CD14-positive monocyte (primary cell): ENCODE results near the gene PHC2. TPM values are rescaled to one million over a fixed set of nuclear protein-coding genes. Genes with fewer than 3 reads are reported as not detected.

Experiments
- DNase-seq, 3 donors: peaks; one replicate each; pipeline ENCODE4 v3.0.0-alpha.2; 2011 to 2022
- H2AFZ ChIP-seq: 2 replicates; pipeline ENCODE4 v1.6.0; 2012; ENCODE audit warnings: mild to moderate bottlenecking, low read depth, low read length, inconsistent platforms; ENCODE audit not compliant: insufficient read depth, poor library complexity, severe bottlenecking
- H3K27ac ChIP-seq, 2 donors: 1 replicate in 1 of 2; 2 replicates in 1 of 2; pipeline ENCODE4 v1.5.1; 2012 to 2013; ENCODE audit warnings: low read length in 2 of 2, control low read depth in 1 of 2, inconsistent platforms in 1 of 2, low read depth in 1 of 2, mild to moderate bottlenecking in 1 of 2
- H3K27me3 ChIP-seq, 2 donors: one replicate each; pipeline versions ENCODE4 v1.6.0 to v1.6.1; 2011 to 2013; ENCODE audit warnings: low read length in 2 of 2; ENCODE audit not compliant: control insufficient read depth in 2 of 2, insufficient read depth in 2 of 2
- H3K36me3 ChIP-seq, 2 donors: replicated peaks in 1 of 2; 1 replicate in 1 of 2; 2 replicates in 1 of 2; pipeline versions ENCODE4 v1.5.1 to v1.6.1; 2012 to 2013; ENCODE audit warnings: low read length in 2 of 2, control low read depth in 1 of 2, inconsistent platforms in 1 of 2, mild to moderate bottlenecking in 1 of 2; ENCODE audit not compliant: insufficient read depth in 2 of 2, control insufficient read depth in 1 of 2
- H3K4me1 ChIP-seq, 2 donors: 1 replicate in 1 of 2; 2 replicates in 1 of 2; pipeline versions ENCODE4 v1.5.1 to v1.6.1; 2012 to 2013; ENCODE audit warnings: low read length in 2 of 2, control low read depth in 1 of 2, inconsistent platforms in 1 of 2, mild to moderate bottlenecking in 1 of 2, moderate library complexity in 1 of 2; ENCODE audit not compliant: insufficient read depth in 2 of 2, control insufficient read depth in 1 of 2
- H3K4me2 ChIP-seq: replicated peaks from 2 replicates; pipeline ENCODE3; 2012; ENCODE audit warnings: low read length, moderate library complexity, mild to moderate bottlenecking; ENCODE audit not compliant: poor library complexity, severe bottlenecking; ENCODE audit errors: extremely low read depth
- H3K4me3 ChIP-seq, 3 experiments: fragments of 200-600 bp in 1 of 3; sonication (generic) in 1 of 3; replicated peaks in 1 of 3; 1 replicate in 2 of 3; 2 replicates in 1 of 3; pipeline ENCODE4 v1.5.1; 2011 to 2013; ENCODE audit warnings: low read length in 3 of 3, mild to moderate bottlenecking in 3 of 3, control low read depth in 2 of 3, low read depth in 2 of 3, inconsistent platforms in 1 of 3, moderate library complexity in 1 of 3
- H3K79me2 ChIP-seq: 2 replicates; pipeline ENCODE4 v1.6.0; 2012; ENCODE audit warnings: mild to moderate bottlenecking, control low read depth, inconsistent platforms, low read length, moderate library complexity; ENCODE audit not compliant: insufficient read depth
- H3K9ac ChIP-seq: 2 replicates; pipeline ENCODE4 v1.6.0; 2017; ENCODE audit warnings: low read length, mild to moderate bottlenecking; ENCODE audit not compliant: insufficient read depth, poor library complexity, severe bottlenecking
- H3K9me3 ChIP-seq, 2 donors: replicated peaks in 1 of 2; 1 replicate in 1 of 2; 2 replicates in 1 of 2; pipeline versions ENCODE4 v1.5.1 to v1.6.1; 2012 to 2013; ENCODE audit warnings: low read length in 2 of 2, control low read depth in 1 of 2; ENCODE audit not compliant: control insufficient read depth in 1 of 2, insufficient read depth in 1 of 2
- H4K20me1 ChIP-seq: 2 replicates; pipeline ENCODE4 v1.6.0; 2012; ENCODE audit warnings: mild to moderate bottlenecking, low read length, control low read depth, moderate library complexity; ENCODE audit not compliant: insufficient read depth
- H3K27ac Mint-ChIP-seq, 7 donors: one replicate each; pipeline ENCODE4 v1.8.0; 2020; ENCODE audit warnings: mild to moderate bottlenecking in 7 of 7, mixed read lengths in 7 of 7, moderate library complexity in 6 of 7, inconsistent platforms in 2 of 7
- H3K27me3 Mint-ChIP-seq, 3 donors: one replicate each; pipeline ENCODE4 v1.8.0; 2021 to 2022; ENCODE audit warnings: low read depth in 3 of 3, mild to moderate bottlenecking in 3 of 3, mixed read lengths in 3 of 3, moderate library complexity in 3 of 3, inconsistent platforms in 1 of 3
- H3K36me3 Mint-ChIP-seq, 2 donors: one replicate each; pipeline ENCODE4 v1.8.0; 2020; ENCODE audit warnings: mixed read lengths in 2 of 2, inconsistent platforms in 1 of 2, mild to moderate bottlenecking in 1 of 2
- H3K4me1 Mint-ChIP-seq: one replicate; pipeline ENCODE4 v1.8.0; 2020; ENCODE audit warnings: mild to moderate bottlenecking, mixed read lengths
- H3K4me3 Mint-ChIP-seq, 2 donors: one replicate each; pipeline ENCODE4 v1.8.0; 2020; ENCODE audit warnings: mild to moderate bottlenecking in 2 of 2, mixed read lengths in 2 of 2, moderate library complexity in 1 of 2
- H3K9me3 Mint-ChIP-seq, 7 donors: one replicate each; pipeline ENCODE4 v1.8.0; 2020 to 2022; ENCODE audit warnings: mixed read lengths in 7 of 7, mild to moderate bottlenecking in 6 of 7, moderate library complexity in 6 of 7, inconsistent platforms in 2 of 7
- WGBS: methylation state at CpG from one replicate; pipeline ENCODE4 v1.1.5; 2013; ENCODE audit warnings: missing lambda C conversion rate; ENCODE audit not compliant: insufficient coverage; 5-methylcytosine and 5-hydroxymethylcytosine counted together
- intact Hi-C, 2 donors: fragments of 100-400 bp; cut with micrococcal nuclease; formaldehyde crosslinking; loops; one replicate each; pipeline versions ENCODE4 v1.15.0 to v1.15.1; 2023
- polyA plus RNA-seq, 3 donors: library from polyadenylated mRNA; depleted of rRNA in 1 of 3; unstranded in 2 of 3; stranded (reverse) in 1 of 3; fragments of 300-500 nt in 2 of 3; fragments of >200 nt in 1 of 3; fragmentation: Illumina TruSeq in 2 of 3; gene quantifications; 1 replicate in 2 of 3; 2 replicates in 1 of 3; pipeline ENCODE4 v1.2.3, GENCODE V29; 2012 to 2021
- TF ChIP-seq, protein P1 (sequence below): fragments of 200-600 bp; IDR thresholded peaks from one replicate; pipeline ENCODE4 v1.8.0; 2022; ENCODE audit warnings: antibody characterized with exemption, mild to moderate bottlenecking

The PHC2 gene
- polyA plus RNA-seq, 3 donors, result 18.9 to 85.3 (median 53.1) TPM

GRCh38 chr1:33307494-33307864, 123.4 kb downstream of the PHC2 start:
- Mint-ChIP-seq H3K27me3 (peaks cover 23 to 41% (median 31%) of the 10 kb centered on the region in 3 donors), H3K9me3 (peaks cover 0 to 9% (median 7%) of the 10 kb centered on the region in 7 donors), H3K4me3 (peak overlapping the region in 1 of 2 donors; percentile 74), H3K27ac (no peak overlapping the region), H3K36me3 (peaks cover 0 to 5% of the 10 kb centered on the region in 2 donors), H3K4me1 (peaks cover 18% of the 10 kb centered on the region)
- Histone ChIP-seq H2AFZ (no peak overlapping the region), H3K4me2 (no peak overlapping the region), H3K36me3 (no peaks in the 10 kb centered on the region), H3K9ac (no peak overlapping the region), H4K20me1 (no peaks in the 10 kb centered on the region), H3K4me3 (no peak overlapping the region), H3K27ac (no peak overlapping the region), H3K9me3 (no peaks in the 10 kb centered on the region), H3K79me2 (no peaks in the 10 kb centered on the region), H3K4me1 (peaks cover 2 to 10% of the 10 kb centered on the region in 2 donors), H3K27me3 (peaks cover 9 to 22% of the 10 kb centered on the region in 2 donors)
- no CpG with 5 or more reads among the region's 5 CpGs for WGBS
- intact Hi-C loops, result no loop called here
- TF ChIP-seq, protein P1, sequence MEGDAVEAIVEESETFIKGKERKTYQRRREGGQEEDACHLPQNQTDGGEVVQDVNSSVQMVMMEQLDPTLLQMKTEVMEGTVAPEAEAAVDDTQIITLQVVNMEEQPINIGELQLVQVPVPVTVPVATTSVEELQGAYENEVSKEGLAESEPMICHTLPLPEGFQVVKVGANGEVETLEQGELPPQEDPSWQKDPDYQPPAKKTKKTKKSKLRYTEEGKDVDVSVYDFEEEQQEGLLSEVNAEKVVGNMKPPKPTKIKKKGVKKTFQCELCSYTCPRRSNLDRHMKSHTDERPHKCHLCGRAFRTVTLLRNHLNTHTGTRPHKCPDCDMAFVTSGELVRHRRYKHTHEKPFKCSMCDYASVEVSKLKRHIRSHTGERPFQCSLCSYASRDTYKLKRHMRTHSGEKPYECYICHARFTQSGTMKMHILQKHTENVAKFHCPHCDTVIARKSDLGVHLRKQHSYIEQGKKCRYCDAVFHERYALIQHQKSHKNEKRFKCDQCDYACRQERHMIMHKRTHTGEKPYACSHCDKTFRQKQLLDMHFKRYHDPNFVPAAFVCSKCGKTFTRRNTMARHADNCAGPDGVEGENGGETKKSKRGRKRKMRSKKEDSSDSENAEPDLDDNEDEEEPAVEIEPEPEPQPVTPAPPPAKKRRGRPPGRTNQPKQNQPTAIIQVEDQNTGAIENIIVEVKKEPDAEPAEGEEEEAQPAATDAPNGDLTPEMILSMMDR, result no peak
- no peak for DNase-seq

- H3K4me3 Mint-ChIP-seq, result peak overlapping the region; percentile 45 to 85
- peaks cover 23 to 41% (median 31%) of the 10 kb centered on the region in 3 donors for H3K27me3 Mint-ChIP-seq
- WGBS, result 12% methylated on average over 103 of the region's 113 CpGs
- Histone ChIP-seq H3K9me3 (no peaks in the 10 kb centered on the region), H4K20me1 (no peaks in the 10 kb centered on the region), H3K4me1 (peaks cover 6 to 10% of the 10 kb centered on the region in 2 donors), H3K4me3 (peak overlapping the region in 1 of 3 experiments; percentile 54), H3K79me2 (no peaks in the 10 kb centered on the region), H3K27ac (no peak overlapping the region), H2AFZ (peak overlapping the region; percentile 69), H3K4me2 (peak overlapping the region; percentile 64), H3K9ac (peak overlapping the region; percentile 21), H3K36me3 (no peaks in the 10 kb centered on the region), H3K27me3 (peaks cover 9 to 22% of the 10 kb centered on the region in 2 donors)
- TF ChIP-seq, protein P1, result no peak
- DNase-seq, result peak in 2 of 3 donors; percentile 22 to 27
- peaks cover 0 to 9% (median 7%) of the 10 kb centered on the region in 7 donors for H3K9me3 Mint-ChIP-seq
- intact Hi-C loops, result no loop called here
- peaks cover 22% of the 10 kb centered on the region for H3K4me1 Mint-ChIP-seq
- no peak overlapping the region for H3K27ac Mint-ChIP-seq
- peaks cover 2 to 5% of the 10 kb centered on the region in 2 donors for H3K36me3 Mint-ChIP-seq
Measured at GRCh38 chr1:33306653-33307493, 124.0 kb downstream of the PHC2 start.
